Left ventricle myocardium inferior (tissue), 1 donor: Measurements from ENCODE around the gene ELFN2. TPM values are rescaled to one million over a fixed set of nuclear protein-coding genes. Genes with fewer than 3 reads are reported as not detected.

Source experiments
- DNase-seq: peaks from one replicate; pipeline ENCODE4 v3.0.0-alpha.2; 2020
- H3K27ac ChIP-seq: fragments of 200-600 bp; replicated peaks from 2 replicates; pipeline ENCODE4 v1.8.0; 2021
- H3K27me3 ChIP-seq: fragments of 200-600 bp; 2 replicates; pipeline ENCODE4 v1.8.0; 2021; ENCODE audit warnings: low read depth
- H3K36me3 ChIP-seq: fragments of 200-600 bp; 2 replicates; pipeline ENCODE4 v1.8.0; 2021
- H3K4me1 ChIP-seq: fragments of 200-600 bp; 2 replicates; pipeline ENCODE4 v1.8.0; 2021
- H3K4me3 ChIP-seq: fragments of 200-600 bp; 2 replicates; pipeline ENCODE4 v1.8.0; 2021; ENCODE audit warnings: mild to moderate bottlenecking, moderate library complexity
- H3K9me3 ChIP-seq: fragments of 200-600 bp; replicated peaks from 2 replicates; pipeline ENCODE4 v1.8.0; 2021
- intact Hi-C: fragments of 100-400 bp; cut with micrococcal nuclease; formaldehyde crosslinking; loops from one replicate; pipeline ENCODE4 v1.11.0; 2022
- total RNA-seq: library from RNA; stranded (reverse); fragmentation: NEBNext Ultra II Directional; extraction: Animal tissue kit (Norgen Biotek cat#: 25700); gene quantifications from one replicate; pipeline ENCODE4 v1.2.1, GENCODE V29; 2021
- TF ChIP-seq, protein P1 (sequence below): fragments of 200-600 bp; IDR thresholded peaks from 2 replicates; pipeline ENCODE4 v1.8.0; 2021; ENCODE audit warnings: antibody characterized with exemption, mild to moderate bottlenecking, borderline replicate concordance
- donor health status: DM: no; HTN: yes; CAD: no; lungs with severe emphysema.

The ELFN2 gene
- total RNA-seq, 1 donor from 2014 or later, result not detected

DNA sequence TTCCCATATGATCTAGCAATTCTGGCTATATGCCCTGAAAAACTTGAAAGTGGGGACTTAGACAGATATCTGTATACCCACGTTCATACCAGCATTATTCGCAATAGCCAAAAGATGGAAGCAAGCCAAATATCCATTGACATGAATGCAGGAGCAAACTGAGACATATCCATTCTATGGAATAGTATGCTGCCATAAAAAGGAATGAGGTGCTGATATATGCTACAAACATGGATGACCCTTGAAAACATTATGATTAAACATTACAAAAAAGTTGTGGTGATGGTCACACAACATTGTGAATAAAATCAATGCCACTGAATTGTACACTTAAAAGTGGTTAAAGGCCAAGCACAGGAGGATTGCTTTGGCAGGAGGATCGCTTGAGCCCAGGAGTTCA lies 33.4 kb upstream of the ELFN2 start:
- TF ChIP-seq, protein P1, sequence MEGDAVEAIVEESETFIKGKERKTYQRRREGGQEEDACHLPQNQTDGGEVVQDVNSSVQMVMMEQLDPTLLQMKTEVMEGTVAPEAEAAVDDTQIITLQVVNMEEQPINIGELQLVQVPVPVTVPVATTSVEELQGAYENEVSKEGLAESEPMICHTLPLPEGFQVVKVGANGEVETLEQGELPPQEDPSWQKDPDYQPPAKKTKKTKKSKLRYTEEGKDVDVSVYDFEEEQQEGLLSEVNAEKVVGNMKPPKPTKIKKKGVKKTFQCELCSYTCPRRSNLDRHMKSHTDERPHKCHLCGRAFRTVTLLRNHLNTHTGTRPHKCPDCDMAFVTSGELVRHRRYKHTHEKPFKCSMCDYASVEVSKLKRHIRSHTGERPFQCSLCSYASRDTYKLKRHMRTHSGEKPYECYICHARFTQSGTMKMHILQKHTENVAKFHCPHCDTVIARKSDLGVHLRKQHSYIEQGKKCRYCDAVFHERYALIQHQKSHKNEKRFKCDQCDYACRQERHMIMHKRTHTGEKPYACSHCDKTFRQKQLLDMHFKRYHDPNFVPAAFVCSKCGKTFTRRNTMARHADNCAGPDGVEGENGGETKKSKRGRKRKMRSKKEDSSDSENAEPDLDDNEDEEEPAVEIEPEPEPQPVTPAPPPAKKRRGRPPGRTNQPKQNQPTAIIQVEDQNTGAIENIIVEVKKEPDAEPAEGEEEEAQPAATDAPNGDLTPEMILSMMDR, result no peak
- no peak for DNase-seq
- intact Hi-C loops, result no loop called here
- H3K27me3 ChIP-seq, result peaks cover 74% of the 10 kb centered on the region
- no peaks in the 10 kb centered on the region for H3K9me3 ChIP-seq
- no peak overlapping the region for H3K4me3 ChIP-seq
- no peaks in the 10 kb centered on the region for H3K4me1 ChIP-seq
- no peaks in the 10 kb centered on the region for H3K36me3 ChIP-seq
- H3K27ac ChIP-seq, result no peak overlapping the region

DNA sequence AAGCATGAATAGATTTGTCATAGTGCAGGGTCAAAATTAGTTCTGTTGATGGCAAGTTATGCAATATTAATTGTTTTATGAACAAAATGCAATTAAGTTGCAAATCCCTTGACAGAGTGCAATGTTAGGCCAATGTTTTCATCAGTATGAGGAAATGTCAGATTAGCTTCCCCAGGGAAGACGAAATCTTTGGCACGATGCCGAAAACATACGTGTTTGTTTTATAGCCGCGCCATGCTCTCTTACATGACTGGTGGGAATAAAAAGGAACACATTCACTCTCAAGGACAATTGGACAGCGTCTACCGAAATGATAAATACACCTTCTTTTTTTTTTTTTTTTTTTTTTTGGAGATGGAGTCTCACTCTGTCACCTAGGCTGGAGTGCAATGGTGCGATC lies 31.9 kb upstream of the ELFN2 start:
- Histone ChIP-seq H3K4me1 (no peaks in the 10 kb centered on the region), H3K4me3 (no peak overlapping the region), H3K36me3 (no peaks in the 10 kb centered on the region), H3K9me3 (no peaks in the 10 kb centered on the region), H3K27ac (no peak overlapping the region), H3K27me3 (peaks cover 80% of the 10 kb centered on the region)
- DNase-seq, result no peak
- intact Hi-C loops, result no loop called here
- TF ChIP-seq, protein P1, result no peak

- peaks cover 85% of the 10 kb centered on the region for H3K27me3 ChIP-seq
- H3K4me3 ChIP-seq, result no peak overlapping the region
- no peak overlapping the region for H3K27ac ChIP-seq
- H3K4me1 ChIP-seq, result no peaks in the 10 kb centered on the region
- intact Hi-C loops, result no loop called here
- no peaks in the 10 kb centered on the region for H3K9me3 ChIP-seq
- DNase-seq, result peak; percentile 62
- H3K36me3 ChIP-seq, result no peaks in the 10 kb centered on the region
- TF ChIP-seq, protein P1, result peak; percentile 85
Observed at GRCh38 chr22:37457093-37457893, 30.0 kb upstream of the ELFN2 start.

GRCh38 chr22:37456346-37456745 lies 29.1 kb upstream of the ELFN2 start:
- Histone ChIP-seq H3K4me1 (no peaks in the 10 kb centered on the region), H3K9me3 (peaks cover 4% of the 10 kb centered on the region), H3K27me3 (peaks cover 79% of the 10 kb centered on the region), H3K4me3 (no peak overlapping the region), H3K27ac (no peak overlapping the region), H3K36me3 (no peaks in the 10 kb centered on the region)
- intact Hi-C loops, result no loop called here
- DNase-seq, result no peak
- TF ChIP-seq, protein P1, result no peak

- Histone ChIP-seq H3K4me1 (no peaks in the 10 kb centered on the region), H3K36me3 (no peaks in the 10 kb centered on the region), H3K27ac (no peak overlapping the region), H3K9me3 (peaks cover 8% of the 10 kb centered on the region), H3K4me3 (no peak overlapping the region), H3K27me3 (peaks cover 79% of the 10 kb centered on the region)
- no peak for DNase-seq
- TF ChIP-seq, protein P1, result no peak
- intact Hi-C loops, result no loop called here
Observed at GRCh38 chr22:37455896-37456295, 28.6 kb upstream of the ELFN2 start.
